ENCODE data around the gene PRRG1. TPM values are rescaled to one million over a fixed set of nuclear protein-coding genes. Genes with fewer than 3 reads are reported as not detected.
"Not testable (repeated sequence)": the region's sequence is repeated elsewhere in the genome, so short reads cannot be mapped to it uniquely, and the experiment has no call there.

Gene PRRG1
- total RNA-seq, 1 donor from 2014 or later = 8.0 TPM

GRCh38 chrX:37445182-37445581, 96.0 kb downstream of the PRRG1 start:
- no peak for TF ChIP-seq CTCF (conservative IDR thresholded peaks at IDR 0.05)
- Mint-ChIP-seq H3K9me3 (peaks cover 11% of the 10 kb centered on the region), H3K27ac (ENCODE audit: unreplicated experiment) (no peak overlapping the region), H3K36me3 (ENCODE audit: low read depth) (peaks cover 10% of the 10 kb centered on the region), H3K4me3 (no peak overlapping the region), H3K4me1 (no peaks in the 10 kb centered on the region), H3K27me3 (ENCODE audit: low read depth) (no peaks in the 10 kb centered on the region)
- no peak for DNase-seq (ENCODE audit: low read depth, low spot score)

GRCh38 chrX:37453821-37454220, 104.7 kb downstream of the PRRG1 start:
- H3K4me1 Mint-ChIP-seq = peaks cover 9% of the 10 kb centered on the region
- H3K9me3 Mint-ChIP-seq = peaks cover 4% of the 10 kb centered on the region
- no peaks in the 10 kb centered on the region for H3K36me3 Mint-ChIP-seq (ENCODE audit: low read depth)
- H3K4me3 Mint-ChIP-seq = no peak overlapping the region
- no peak overlapping the region for H3K27ac Mint-ChIP-seq (ENCODE audit: unreplicated experiment)
- H3K27me3 Mint-ChIP-seq (ENCODE audit: low read depth) = no peaks in the 10 kb centered on the region
- no peak for DNase-seq (ENCODE audit: low read depth, low spot score)
- TF ChIP-seq CTCF (conservative IDR thresholded peaks at IDR 0.05) = no peak

GRCh38 chrX:37454537-37455285, 105.5 kb downstream of the PRRG1 start:
- no peak overlapping the region for H3K4me3 Mint-ChIP-seq
- peaks cover 8% of the 10 kb centered on the region for H3K9me3 Mint-ChIP-seq
- DNase-seq (ENCODE audit: low read depth, low spot score) = no peak
- H3K4me1 Mint-ChIP-seq = peaks cover 14% of the 10 kb centered on the region
- TF ChIP-seq CTCF (conservative IDR thresholded peaks at IDR 0.05) = no peak
- no peaks in the 10 kb centered on the region for H3K36me3 Mint-ChIP-seq (ENCODE audit: low read depth)
- H3K27me3 Mint-ChIP-seq (ENCODE audit: low read depth) = no peaks in the 10 kb centered on the region
- no peak overlapping the region for H3K27ac Mint-ChIP-seq (ENCODE audit: unreplicated experiment)

GRCh38 chrX:37455381-37455780, 106.2 kb downstream of the PRRG1 start:
- no peak for DNase-seq (ENCODE audit: low read depth, low spot score)
- Mint-ChIP-seq H3K9me3 (peaks cover 12% of the 10 kb centered on the region), H3K4me1 (peaks cover 18% of the 10 kb centered on the region), H3K27me3 (ENCODE audit: low read depth) (no peaks in the 10 kb centered on the region), H3K4me3 (no peak overlapping the region), H3K36me3 (ENCODE audit: low read depth) (peaks cover 4% of the 10 kb centered on the region), H3K27ac (ENCODE audit: unreplicated experiment) (no peak overlapping the region)
- TF ChIP-seq CTCF (conservative IDR thresholded peaks at IDR 0.05) = no peak

GRCh38 chrX:37460285-37460684, 111.1 kb downstream of the PRRG1 start:
- not testable (repeated sequence) for H3K36me3 Mint-ChIP-seq (ENCODE audit: low read depth); DNase-seq (ENCODE audit: low read depth, low spot score); H3K4me3 Mint-ChIP-seq; H3K27ac Mint-ChIP-seq (ENCODE audit: unreplicated experiment); H3K27me3 Mint-ChIP-seq (ENCODE audit: low read depth)
- Mint-ChIP-seq H3K9me3 (peaks cover 19% of the 10 kb centered on the region), H3K4me1 (peaks cover 18% of the 10 kb centered on the region)

GRCh38 chrX:37462346-37462745, 113.2 kb downstream of the PRRG1 start:
- H3K27me3 Mint-ChIP-seq (ENCODE audit: low read depth) = no peaks in the 10 kb centered on the region
- H3K4me1 Mint-ChIP-seq = peaks cover 11% of the 10 kb centered on the region
- H3K27ac Mint-ChIP-seq (ENCODE audit: unreplicated experiment) = no peak overlapping the region
- H3K4me3 Mint-ChIP-seq = no peak overlapping the region
- TF ChIP-seq CTCF (conservative IDR thresholded peaks at IDR 0.05) = no peak
- peaks cover 9% of the 10 kb centered on the region for H3K36me3 Mint-ChIP-seq (ENCODE audit: low read depth)
- no peak for DNase-seq (ENCODE audit: low read depth, low spot score)
- peaks cover 22% of the 10 kb centered on the region for H3K9me3 Mint-ChIP-seq
